Endothelial cell of umbilical vein (primary cell): Measurements from ENCODE around the gene DPH1. TPM values are rescaled to one million over a fixed set of nuclear protein-coding genes. Genes with fewer than 3 reads are reported as not detected.

Source experiments
- BruUV-seq: library from RNA; stranded (reverse); fragments of 400-500 nt; replicated peaks from 2 replicates; lab custom pipeline; 2021; lab: Mats Ljungman, UMichigan
- CTCF ChIA-PET: fragments of 300-600, 350-600 bp; sonication (Branson Sonifier 250); formaldehyde crosslinking; loops from one replicate; lab custom pipeline; 2021; ENCODE audit warnings: antibody characterized with exemption, inconsistent platforms; lab: Charles Lee
- POLR2A ChIA-PET: fragments of 300-600, 350-600 bp; sonication (Branson Sonifier 250); formaldehyde crosslinking; loops from one replicate; lab custom pipeline; 2021; ENCODE audit warnings: antibody characterized with exemption, inconsistent platforms; lab: Charles Lee
- DNase-seq: peaks from one replicate; pipeline ENCODE4 v3.0.0-alpha.2; 2011; ENCODE audit warnings: low read depth, low spot score
- FAIRE-seq: peaks from 2 replicates; lab custom pipeline; 2011; peaks lifted over from hg19 to GRCh38; lab: Jason Lieb, UNC
- H2AFZ ChIP-seq: 2 replicates; pipeline ENCODE4 v1.6.0; 2012; ENCODE audit warnings: low read depth, low read length, control low read depth, inconsistent platforms
- H3K27ac ChIP-seq: 2 replicates; pipeline ENCODE4 v1.5.1; 2011; ENCODE audit warnings: low read depth, mild to moderate bottlenecking, control low read depth, low read length, moderate library complexity; ENCODE audit not compliant: insufficient read depth
- H3K27me3 ChIP-seq, 2 experiments: 2 replicates each; pipeline versions ENCODE4 v1.6.0 to v1.6.1; 2011; ENCODE audit warnings: low read length in 2 of 2, mixed read lengths in 1 of 2; ENCODE audit not compliant: control insufficient read depth in 2 of 2, insufficient read depth in 2 of 2
- H3K36me3 ChIP-seq, 2 experiments: 2 replicates in 1 of 2; 3 replicates in 1 of 2; pipeline ENCODE4 v1.5.1; 2011; ENCODE audit warnings: low read length in 2 of 2, mild to moderate bottlenecking in 1 of 2, moderate library complexity in 1 of 2; ENCODE audit not compliant: control insufficient read depth in 2 of 2, insufficient read depth in 2 of 2; ENCODE audit errors: extremely low read depth in 1 of 2
- H3K4me1 ChIP-seq: 3 replicates; pipeline ENCODE4 v1.5.1; 2011; ENCODE audit warnings: mild to moderate bottlenecking, low read length; ENCODE audit not compliant: control insufficient read depth, insufficient read depth; ENCODE audit errors: extremely low read depth
- H3K4me2 ChIP-seq: 2 replicates; pipeline ENCODE4 v1.6.1; 2011; ENCODE audit warnings: low read length, control low read depth, mixed read lengths; ENCODE audit not compliant: insufficient read depth
- H3K4me3 ChIP-seq, 3 experiments: fragments of 200-600 bp in 1 of 3; sonication (generic), shearing (Covaris generic) in 1 of 3; replicated peaks in 1 of 3; 2 replicates each; pipeline ENCODE4 v1.5.1; 2011 to 2016; ENCODE audit warnings: control low read depth in 3 of 3, low read length in 3 of 3, mild to moderate bottlenecking in 2 of 3, inconsistent platforms in 1 of 3, low read depth in 1 of 3, moderate library complexity in 1 of 3; ENCODE audit not compliant: insufficient read depth in 1 of 3
- H3K79me2 ChIP-seq: 2 replicates; pipeline ENCODE4 v1.6.0; 2012; ENCODE audit warnings: low read length, inconsistent platforms; ENCODE audit not compliant: control insufficient read depth, insufficient read depth
- H3K9ac ChIP-seq: replicated peaks from 2 replicates; pipeline ENCODE3; 2011; ENCODE audit warnings: low read length, control low read depth; ENCODE audit not compliant: insufficient read depth; ENCODE audit errors: extremely low read depth
- H3K9me1 ChIP-seq: replicated peaks from 3 replicates; pipeline ENCODE4 v1.6.0; 2011; ENCODE audit warnings: mild to moderate bottlenecking, low read length; ENCODE audit not compliant: control insufficient read depth, insufficient read depth; ENCODE audit errors: extremely low read depth
- H3K9me3 ChIP-seq: replicated peaks from 2 replicates; pipeline ENCODE4 v1.5.1; 2012; ENCODE audit warnings: low read length, inconsistent platforms; ENCODE audit not compliant: control insufficient read depth, insufficient read depth
- H4K20me1 ChIP-seq: replicated peaks from 2 replicates; pipeline ENCODE3; 2011; ENCODE audit warnings: mild to moderate bottlenecking, low read length; ENCODE audit not compliant: control insufficient read depth, insufficient read depth; ENCODE audit errors: extremely low read depth
- CTCF ChIP-seq, 2 donors: IDR thresholded peaks; 1 replicate in 1 of 2; 2 replicates in 1 of 2; pipeline ENCODE4 v1.5.1; 2011; ENCODE audit warnings: low read length in 2 of 2, mild to moderate bottlenecking in 2 of 2, moderate library complexity in 2 of 2, control low read depth in 1 of 2, inconsistent platforms in 1 of 2, low read depth in 1 of 2; ENCODE audit not compliant: insufficient read depth in 1 of 2; ENCODE audit errors: extremely low read depth in 1 of 2
- EZH2 ChIP-seq: IDR thresholded peaks from 2 replicates; pipeline ENCODE4 v1.6.1; 2012; ENCODE audit warnings: borderline replicate concordance, low read depth, mild to moderate bottlenecking, moderate library complexity, low read length, inconsistent platforms; ENCODE audit not compliant: severe bottlenecking
- FOS ChIP-seq: IDR thresholded peaks from 2 replicates; pipeline ENCODE4 v1.6.1; 2011; ENCODE audit warnings: mild to moderate bottlenecking, low read length, moderate library complexity, borderline replicate concordance; ENCODE audit not compliant: insufficient read depth
- GATA2 ChIP-seq: IDR thresholded peaks from 2 replicates; pipeline ENCODE4 v1.7.0; 2011; ENCODE audit warnings: low read depth, mild to moderate bottlenecking, moderate library complexity, mixed read lengths, low read length; ENCODE audit not compliant: insufficient read length, insufficient read depth
- JUN ChIP-seq: IDR thresholded peaks from 2 replicates; pipeline ENCODE4 v1.6.1; 2011; ENCODE audit warnings: borderline replicate concordance, low read depth; ENCODE audit not compliant: insufficient read length, insufficient read depth
- MYC ChIP-seq: IDR thresholded peaks from one replicate; pipeline ENCODE4 v1.6.1; 2011; ENCODE audit warnings: mild to moderate bottlenecking, low read depth, low read length
- POLR2A ChIP-seq: IDR thresholded peaks from 2 replicates; pipeline ENCODE4 v1.6.1; 2012; ENCODE audit warnings: low read depth, mild to moderate bottlenecking, control low read depth, low read length
- POLR2AphosphoS5 ChIP-seq: IDR thresholded peaks from 2 replicates; pipeline ENCODE4 v1.6.1; 2012; ENCODE audit warnings: low read depth, mild to moderate bottlenecking, control low read depth, low read length, moderate library complexity; ENCODE audit not compliant: insufficient read depth
- dilution Hi-C: fragments of 300-500 bp; cut with MboI; formaldehyde crosslinking; loops from one replicate; pipeline ENCODE4 v1.15.0; 2019; ENCODE audit warnings: low sequenced_read_pairs; ENCODE audit not compliant: extremely low pct_ligation_motif_present
- intact Hi-C: fragments of 100-400 bp; cut with micrococcal nuclease; formaldehyde crosslinking; loops from one replicate; pipeline ENCODE4 v1.10.0; 2022
- polyA plus RNA-seq, 4 experiments: library from polyadenylated mRNA; depleted of rRNA in 3 of 4; stranded (reverse) in 3 of 4; unstranded in 1 of 4; fragments of >200 nt; gene quantifications; 2 replicates each; pipeline versions ENCODE4 v1.2.1 to v1.2.3, GENCODE V29; 2011 to 2012; ENCODE audit warnings: missing spikeins in 1 of 4
- total RNA-seq: library from RNA; stranded (reverse); gene quantifications from 2 replicates; pipeline ENCODE4 v1.2.3, GENCODE V29; 2021
- TF ChIP-seq, protein P1 (sequence below): IDR thresholded peaks from 2 replicates; pipeline ENCODE4 v1.6.1; 2011; ENCODE audit not compliant: insufficient read depth, insufficient read length

DPH1 gene
- total and polyA plus RNA-seq, 2 donors (not counting 3 experiments of a cell fraction or from before 2014, with no cell fraction given), result 37.8 to 45.6 TPM

- Histone ChIP-seq H4K20me1 (no peaks in the 10 kb centered on the region), H3K4me1 (peaks cover 12% of the 10 kb centered on the region), H3K9me3 (no peaks in the 10 kb centered on the region), H3K9me1 (no peaks in the 10 kb centered on the region), H3K4me3 (no peak overlapping the region), H2AFZ (no peak overlapping the region), H3K27me3 (no peaks in the 10 kb centered on the region), H3K4me2 (no peak overlapping the region), H3K36me3 (peaks cover 3 to 16% of the 10 kb centered on the region in 2 experiments), H3K9ac (no peak overlapping the region), H3K27ac (no peak overlapping the region), H3K79me2 (no peaks in the 10 kb centered on the region)
- POLR2A ChIA-PET, result no interaction called here
- no peak for FAIRE-seq
- intact Hi-C loops, result no loop called here
- dilution Hi-C loops, result no loop called here
- no peak for TF ChIP-seq CTCF (IDR thresholded peaks at IDR 0.05; ENCODE audit: extremely low read depth in 1 of 2, insufficient read depth in 1 of 2, low read depth in 1 of 2, low read length in 2 of 2)
- no peak for TF ChIP-seq POLR2AphosphoS5
- no peak for TF ChIP-seq JUN
- TF ChIP-seq POLR2A, result no peak
- no peak for TF ChIP-seq FOS
- TF ChIP-seq EZH2, result no peak
- no peak for TF ChIP-seq GATA2
- TF ChIP-seq, protein P1, sequence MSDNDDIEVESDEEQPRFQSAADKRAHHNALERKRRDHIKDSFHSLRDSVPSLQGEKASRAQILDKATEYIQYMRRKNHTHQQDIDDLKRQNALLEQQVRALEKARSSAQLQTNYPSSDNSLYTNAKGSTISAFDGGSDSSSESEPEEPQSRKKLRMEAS, result no peak
- no peak for TF ChIP-seq MYC
- CTCF ChIA-PET, result interaction anchor here (0.6 to 1.4 kb wide), 2 partner anchors 8 to 168 kb away, joined by 3 to 4 read pairs; no protein-coding TSS in a partner anchor
- no TSS peak for BruUV-seq
- no peak for DNase-seq
These were observed 47.1 kb downstream of the DPH1 start for GRCh38 chr17:2077040-2077439.
